HL-60/S4 (cell line): Measurements from ENCODE around the gene TNNT1.

ENCODE experiments used
- in situ Hi-C: fragments of 300-500 bp; cut with MboI; formaldehyde crosslinking; loops from 2 replicates; pipeline ENCODE4 v1.14.3; 2022; ENCODE audit warnings: low sequenced_read_pairs

The TNNT1 gene

GRCh38 chr19:55146078-55146704 lies 2.8 kb downstream of the TNNT1 start:
- in situ Hi-C loops = loop anchor here (10.0 kb wide), 2 partner anchors 269 to 489 kb away; no protein-coding TSS in a partner anchor

DNA sequence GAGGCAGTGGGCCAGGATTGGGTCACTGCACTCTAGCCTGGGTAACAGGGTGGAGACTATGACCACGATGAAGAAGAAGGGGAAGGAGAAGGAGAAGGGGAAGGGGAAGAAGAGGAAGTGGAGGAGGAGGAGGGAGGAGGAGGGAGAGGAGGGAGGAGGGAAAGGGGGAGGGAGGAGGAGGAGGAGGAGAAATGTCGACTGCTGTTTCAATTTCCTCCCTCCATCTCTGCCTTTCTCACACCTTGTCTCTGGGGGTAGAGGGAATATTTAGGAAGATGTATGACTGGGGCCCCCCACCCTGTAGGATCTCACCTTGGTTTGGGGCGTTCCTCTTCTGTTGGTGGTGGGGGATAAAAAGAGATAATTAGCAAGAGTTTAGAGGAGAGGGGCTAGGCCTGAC lies 3.8 kb downstream of the TNNT1 start:
- in situ Hi-C loops = loop anchor here (10.0 kb wide), 2 partner anchors 270 to 490 kb away; no protein-coding TSS in a partner anchor

GRCh38 chr19:55141696-55142095 lies 7.3 kb downstream of the TNNT1 start:
- in situ Hi-C loops = loop anchor here (10.0 kb wide), 2 partner anchors 273 to 493 kb away; no protein-coding TSS in a partner anchor

GRCh38 chr19:55137915-55138314 lies 11.1 kb downstream of the TNNT1 start:
- in situ Hi-C loops = loop anchor here (10.0 kb wide), 1 partner anchor 367 kb away; no protein-coding TSS in a partner anchor

DNA sequence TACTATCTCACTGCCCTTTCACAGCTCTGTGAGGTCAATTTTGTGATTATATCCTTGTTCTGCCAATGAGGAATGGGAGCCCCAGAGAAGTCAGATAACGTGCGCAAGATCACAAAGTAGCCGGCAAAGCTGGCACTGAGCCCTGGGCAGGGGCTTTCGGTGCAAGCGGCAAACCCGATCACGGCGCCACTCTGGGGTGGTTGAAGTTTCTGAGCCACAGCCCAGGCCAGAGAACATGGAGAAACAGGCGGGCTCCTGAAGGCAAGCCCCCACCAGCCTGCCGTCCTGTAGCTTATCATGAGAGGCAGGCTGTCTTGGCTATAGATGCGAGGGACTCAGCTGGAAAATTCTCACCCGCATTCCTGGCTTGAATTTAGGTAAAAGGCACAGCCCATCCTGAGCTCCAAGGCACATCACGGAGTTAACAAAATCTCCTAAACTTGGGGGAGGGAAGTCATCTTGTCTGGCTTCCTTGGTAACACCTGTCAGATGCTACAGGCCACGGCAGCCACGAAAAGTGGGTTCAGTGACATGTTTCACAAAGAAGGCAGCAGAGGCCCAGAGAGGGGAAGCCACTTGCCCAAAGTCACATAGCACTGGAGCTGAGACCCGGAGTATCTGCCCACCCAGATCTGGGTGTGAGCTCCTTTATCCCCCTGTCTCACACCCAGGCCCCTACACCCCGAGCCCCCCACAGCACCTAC lies 12.5 kb downstream of the TNNT1 start:
- in situ Hi-C loops = loop anchor here (10.0 kb wide), 1 partner anchor 368 kb away; no protein-coding TSS in a partner anchor

DNA sequence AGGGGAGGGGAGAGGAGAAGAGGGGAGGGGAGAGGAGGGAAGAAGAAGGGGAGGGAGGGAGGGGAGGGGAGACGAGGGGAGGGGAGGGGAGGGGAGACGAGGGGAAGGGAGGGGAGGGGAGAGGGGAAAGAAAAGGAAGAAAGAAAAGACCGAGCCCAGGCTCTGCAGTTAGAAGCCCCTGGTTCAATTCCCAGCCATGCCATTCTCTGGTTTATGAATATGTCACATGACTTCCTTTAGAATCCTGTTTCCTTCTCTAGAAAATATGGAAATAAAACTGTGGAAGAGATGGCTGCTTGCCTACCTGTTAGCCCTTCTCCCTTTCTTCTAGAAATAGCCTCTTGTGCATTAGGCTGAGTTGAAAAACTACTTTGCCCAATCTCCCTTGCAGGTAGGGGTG lies 14.3 kb downstream of the TNNT1 start:
- in situ Hi-C loops = loop anchor here (10.0 kb wide), 1 partner anchor 370 kb away; no protein-coding TSS in a partner anchor

GRCh38 chr19:55133639-55134444 lies 15.2 kb downstream of the TNNT1 start:
- in situ Hi-C loops = loop anchor here (10.0 kb wide), 1 partner anchor 371 kb away; no protein-coding TSS in a partner anchor

DNA sequence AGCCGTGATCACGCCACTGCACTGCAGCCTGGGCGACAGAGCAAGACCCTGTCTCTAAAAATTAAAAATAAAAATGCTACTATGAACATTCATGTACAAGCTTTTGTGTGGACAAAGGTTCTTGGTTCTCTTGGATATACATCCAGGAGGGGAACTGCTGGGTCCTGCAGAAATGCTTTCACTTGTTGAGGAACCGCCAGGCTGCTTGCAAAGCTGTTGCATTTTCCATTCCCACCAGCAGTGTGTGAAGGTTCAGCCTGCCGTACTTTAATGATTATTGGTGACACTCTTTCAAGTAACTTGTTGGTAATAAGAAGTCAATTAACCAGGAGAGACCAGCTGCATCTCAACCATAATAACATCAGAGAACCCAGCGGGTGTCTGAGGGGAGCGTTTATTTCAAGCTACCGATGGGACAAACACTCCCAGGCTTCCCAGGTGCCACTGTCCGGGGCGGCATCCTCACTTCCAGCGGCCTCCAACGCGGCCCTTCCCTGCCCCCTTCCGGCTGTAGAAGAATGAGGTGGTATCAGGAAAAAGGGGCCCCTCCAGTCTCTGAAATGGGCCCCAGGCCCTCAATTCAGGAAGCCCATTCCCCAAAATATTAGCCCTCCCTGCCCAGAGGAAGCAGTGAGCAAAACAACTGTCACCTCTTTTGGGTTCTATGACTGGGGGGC lies 16.4 kb downstream of the TNNT1 start:
- in situ Hi-C loops = loop anchor here (10.0 kb wide), 1 partner anchor 372 kb away; no protein-coding TSS in a partner anchor

DNA sequence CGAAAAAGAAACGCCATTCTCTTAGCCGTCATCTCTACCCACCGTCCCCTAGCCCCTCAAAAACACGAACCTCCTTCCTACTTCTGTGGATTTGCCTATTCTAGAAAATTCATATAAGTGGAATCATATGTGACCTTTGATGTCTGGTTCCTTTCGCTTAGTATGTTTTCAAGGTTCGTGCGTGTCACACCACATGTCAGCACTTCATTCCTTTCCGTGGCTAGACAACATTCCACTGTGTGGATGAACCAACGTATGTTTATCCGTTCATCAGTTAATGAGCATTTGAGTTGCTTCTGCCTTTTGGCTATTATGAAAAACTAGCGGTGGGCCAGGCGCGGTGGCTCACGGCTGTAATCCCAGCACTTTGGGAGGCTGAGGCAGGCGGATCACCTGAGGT lies 17.6 kb downstream of the TNNT1 start:
- in situ Hi-C loops = loop anchor here (10.0 kb wide), 1 partner anchor 373 kb away; no protein-coding TSS in a partner anchor

DNA sequence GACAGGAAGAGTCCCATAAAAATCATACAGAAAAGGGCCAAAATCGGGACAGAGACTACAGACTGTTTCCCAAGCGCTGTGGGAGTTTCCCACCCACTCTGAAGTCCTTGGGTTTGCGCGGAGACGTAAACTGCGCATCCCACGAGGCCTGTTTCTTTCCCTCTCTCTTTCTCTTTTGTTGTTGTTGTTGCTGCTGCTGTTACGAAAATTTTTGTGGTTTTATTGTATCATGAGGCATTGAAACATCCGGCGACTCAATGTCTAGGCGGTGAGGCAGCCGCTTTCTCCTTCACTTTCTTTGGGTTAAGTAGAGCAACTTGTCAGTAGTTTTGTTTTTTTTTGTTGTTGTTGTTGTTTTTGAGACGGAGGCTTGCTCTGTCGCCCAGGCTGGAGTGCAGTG lies 30.0 kb downstream of the TNNT1 start:
- in situ Hi-C loops = no loop called here

DNA sequence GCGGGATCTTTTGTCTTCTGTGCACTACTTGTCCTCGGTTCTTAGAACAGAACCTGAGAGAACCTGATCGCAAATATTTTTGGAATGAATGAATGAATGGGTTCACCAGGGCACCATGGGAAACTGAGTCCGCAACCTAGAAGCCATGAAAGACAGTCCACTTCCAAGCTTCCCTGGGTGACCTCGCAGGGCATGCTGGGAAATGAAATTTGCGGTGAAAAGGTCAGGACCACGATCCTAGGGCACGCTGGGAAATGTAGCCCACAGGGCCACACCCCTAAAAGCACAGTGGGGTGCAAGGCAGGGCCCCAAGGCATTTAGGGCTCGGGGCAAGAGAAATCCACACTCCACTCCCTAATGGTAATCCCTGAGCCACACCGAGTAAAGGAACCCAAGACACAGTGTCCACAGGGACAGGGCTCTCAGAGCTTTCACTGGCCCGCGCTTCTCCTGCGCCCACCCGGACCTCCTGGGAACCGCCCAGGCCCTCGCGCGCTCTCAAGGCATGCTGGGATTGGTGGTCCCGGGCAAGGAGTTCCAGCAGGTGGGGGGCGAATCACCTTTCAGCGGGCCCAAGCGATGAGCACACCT lies 30.5 kb downstream of the TNNT1 start:
- in situ Hi-C loops = no loop called here

- in situ Hi-C loops = no loop called here
Measured at GRCh38 chr19:55117663-55118391, 31.2 kb downstream of the TNNT1 start.

DNA sequence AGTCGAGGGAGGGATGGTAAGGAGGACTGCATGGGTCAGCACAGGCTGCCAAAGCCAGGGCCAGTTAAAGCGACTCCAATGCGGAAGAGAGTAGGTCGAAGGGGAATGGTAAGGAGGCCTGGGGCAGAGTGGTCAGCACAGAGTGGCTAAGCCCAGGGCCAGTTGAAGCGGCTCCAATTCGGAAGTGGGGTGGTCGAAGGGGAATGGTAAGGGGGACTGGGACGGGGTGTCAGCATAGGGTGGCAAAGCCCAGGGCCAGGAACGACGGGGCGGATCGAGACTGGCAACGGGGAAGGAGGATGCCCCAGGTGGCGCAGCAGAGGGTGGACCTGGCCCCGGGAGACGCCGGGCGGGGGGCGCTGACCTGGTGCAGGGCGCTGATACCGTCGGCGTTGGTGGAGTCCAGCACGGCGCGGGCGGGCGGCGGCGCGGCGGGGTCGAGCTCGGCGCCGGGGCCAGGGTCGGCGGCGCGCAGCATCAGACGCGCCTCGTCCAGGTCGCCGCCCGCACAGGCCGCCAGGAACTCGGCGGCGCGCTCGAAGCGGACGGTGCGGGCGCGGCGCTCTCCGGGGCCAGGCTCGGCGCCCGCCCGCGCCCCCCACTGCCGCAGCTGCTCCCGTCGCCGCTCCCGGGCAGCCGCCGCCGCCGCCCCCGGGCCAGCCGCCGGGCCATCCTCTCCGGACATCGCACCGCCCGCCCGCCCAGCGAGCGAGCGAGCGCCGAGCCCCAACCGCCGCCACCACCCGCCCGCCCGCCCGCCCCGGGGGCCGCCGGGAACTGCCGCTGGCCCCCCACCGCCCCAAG lies 31.9 kb downstream of the TNNT1 start, which contains the start of gene PPP1R12C:
Gene PPP1R12C (minus strand): TSS at position 779 of the 804 bp plus-strand sequence. CDS start 94 bp downstream, at position 685.
- in situ Hi-C loops = no loop called here

GRCh38 chr19:55116232-55116858 lies 32.7 kb downstream of the TNNT1 start:
- in situ Hi-C loops = no loop called here

- in situ Hi-C loops = no loop called here
Measured at GRCh38 chr19:55115446-55116065, 33.5 kb downstream of the TNNT1 start.

GRCh38 chr19:55114566-55115145 lies 34.4 kb downstream of the TNNT1 start:
- in situ Hi-C loops = no loop called here

DNA sequence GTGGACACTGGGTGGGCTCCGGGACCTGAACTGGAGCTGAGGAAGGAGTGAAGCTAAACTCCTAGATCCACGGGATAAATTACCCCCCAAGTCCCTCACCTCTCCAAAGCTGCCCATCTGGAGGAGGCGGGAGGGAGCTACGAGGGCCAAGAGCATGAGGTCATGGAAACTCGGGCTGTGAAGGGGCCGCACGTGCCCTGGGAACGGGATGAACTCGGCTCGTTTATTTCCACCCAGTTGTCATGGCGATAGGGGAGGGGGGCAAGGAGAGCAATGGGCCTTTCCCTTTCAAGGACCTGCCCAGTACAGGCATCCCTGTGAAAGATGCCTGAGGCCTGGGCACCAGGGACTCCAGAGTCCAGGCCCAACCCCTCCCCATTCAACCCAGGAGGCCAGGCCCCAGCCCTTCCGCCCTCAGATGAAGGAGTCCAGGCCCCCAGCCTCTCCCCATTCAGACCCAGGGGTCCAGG lies 35.4 kb downstream of the TNNT1 start:
- in situ Hi-C loops = no loop called here
